NB4 (cell line): ENCODE measurements around the gene HSCB.

Source experiments
- CTCF ChIP-seq: IDR thresholded peaks from one replicate; pipeline ENCODE4 v1.5.1; 2012; ENCODE audit warnings: low read depth, low read length
- TF ChIP-seq, protein P1 (sequence below): IDR thresholded peaks from 2 replicates; pipeline ENCODE4 v1.6.1; 2011; ENCODE audit warnings: low read depth, low read length

DNA sequence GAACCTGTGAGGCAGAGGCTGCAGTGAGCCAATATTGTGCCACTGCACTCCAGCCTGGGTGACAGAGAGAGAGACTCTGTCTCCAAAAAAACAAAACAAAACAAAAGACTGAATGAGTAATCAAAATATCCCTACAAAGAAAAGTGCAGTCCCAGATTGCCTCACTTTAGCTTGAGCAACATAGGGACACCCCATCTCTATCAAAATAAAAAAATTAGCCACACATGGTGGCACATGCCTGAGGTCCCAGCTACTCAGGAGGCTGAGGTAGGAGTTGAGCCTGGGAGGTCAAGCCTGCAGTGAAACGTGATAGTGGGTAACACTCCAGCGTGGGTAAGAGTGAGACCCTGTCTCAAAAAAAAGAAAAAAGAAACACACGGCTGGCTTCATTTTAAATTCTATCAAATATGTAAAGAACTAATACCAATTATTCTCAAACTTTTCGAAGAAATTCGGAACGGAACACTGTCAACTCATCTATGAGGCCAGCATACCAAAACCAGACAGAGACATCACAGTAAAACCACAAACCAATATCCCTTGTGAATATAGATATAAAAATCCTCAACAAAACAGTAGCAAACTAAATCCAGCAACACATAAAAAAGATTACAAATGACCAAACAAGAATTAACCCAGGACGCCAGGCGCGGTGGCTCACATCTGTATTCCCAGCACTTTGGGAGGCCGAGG, 13.1 kb upstream of the HSCB start:
- TF ChIP-seq CTCF: no peak
- TF ChIP-seq, protein P1, sequence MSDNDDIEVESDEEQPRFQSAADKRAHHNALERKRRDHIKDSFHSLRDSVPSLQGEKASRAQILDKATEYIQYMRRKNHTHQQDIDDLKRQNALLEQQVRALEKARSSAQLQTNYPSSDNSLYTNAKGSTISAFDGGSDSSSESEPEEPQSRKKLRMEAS: no peak
